Hepatocyte (in vitro differentiated cells): ENCODE data around the gene HEXD. TPM values are rescaled to one million over a fixed set of nuclear protein-coding genes. Genes with fewer than 3 reads are reported as not detected.

ENCODE experiments used
- DNase-seq: peaks from one replicate; pipeline ENCODE4 v3.0.0-alpha.2; 2016; ENCODE audit warnings: low spot score
- H2AFZ ChIP-seq: fragments of 200-600 bp; sonication (generic); 2 replicates; pipeline ENCODE4 v1.6.0; 2016; ENCODE audit warnings: antibody characterized with exemption, mild to moderate bottlenecking
- H3K27ac ChIP-seq: fragments of 200-600 bp; sonication (generic); 2 replicates; pipeline ENCODE4 v1.5.1; 2016; ENCODE audit warnings: mild to moderate bottlenecking
- H3K27me3 ChIP-seq: fragments of 200-600 bp; sonication (generic); 2 replicates; pipeline ENCODE4 v1.6.1; 2016
- H3K36me3 ChIP-seq: fragments of 200-600 bp; sonication (generic); replicated peaks from 2 replicates; pipeline ENCODE4 v1.5.1; 2016; ENCODE audit warnings: low read depth; ENCODE audit not compliant: insufficient read depth
- H3K4me1 ChIP-seq: fragments of 200-600 bp; sonication (generic); 2 replicates; pipeline ENCODE4 v1.5.1; 2016; ENCODE audit warnings: mild to moderate bottlenecking, moderate library complexity; ENCODE audit not compliant: insufficient read depth
- H3K4me2 ChIP-seq: fragments of 200-600 bp; sonication (generic); 2 replicates; pipeline ENCODE4 v1.6.0; 2016
- H3K4me3 ChIP-seq: fragments of 200-600 bp; sonication (generic); 2 replicates; pipeline ENCODE4 v1.5.1; 2016; ENCODE audit warnings: mild to moderate bottlenecking
- H3K79me2 ChIP-seq: fragments of 200-600 bp; sonication (generic); 2 replicates; pipeline ENCODE4 v1.6.0; 2017; ENCODE audit warnings: mild to moderate bottlenecking
- H3K9me2 ChIP-seq: fragments of 200-600 bp; sonication (generic); replicated peaks from 2 replicates; pipeline ENCODE4 v1.6.0; 2017; ENCODE audit warnings: mild to moderate bottlenecking; ENCODE audit not compliant: insufficient read depth
- H3K9me3 ChIP-seq: fragments of 200-600 bp; sonication (generic); 2 replicates; pipeline ENCODE4 v1.5.1; 2016; ENCODE audit warnings: low read depth, mild to moderate bottlenecking
- H4K20me1 ChIP-seq: fragments of 200-600 bp; sonication (generic); 2 replicates; pipeline ENCODE4 v1.6.0; 2016; ENCODE audit warnings: mild to moderate bottlenecking; ENCODE audit not compliant: insufficient read depth, poor library complexity, severe bottlenecking
- EZH2 ChIP-seq: fragments of 200-600 bp; sonication (generic); IDR thresholded peaks from 2 replicates; pipeline ENCODE4 v1.6.1; 2016; ENCODE audit warnings: antibody characterized with exemption, mild to moderate bottlenecking, borderline replicate concordance
- EZH2phosphoT487 ChIP-seq: fragments of 200-600 bp; sonication (generic); IDR thresholded peaks from one replicate; pipeline ENCODE4 v1.6.1; 2018; ENCODE audit warnings: antibody characterized with exemption, mild to moderate bottlenecking, low read depth, moderate library complexity; ENCODE audit not compliant: unreplicated experiment, severe bottlenecking
- WGBS: methylation state at CpG from one replicate; pipeline ENCODE4 v1.1.6; 2016; ENCODE audit warnings: low lambda C conversion rate; ENCODE audit errors: missing lambda C conversion rate; 5-methylcytosine and 5-hydroxymethylcytosine counted together
- polyA plus RNA-seq: library from polyadenylated mRNA; unstranded; fragments of >200 nt; fragmentation: Nextera tagmentation; extraction: Ambion mirVana; gene quantifications from 2 replicates; pipeline ENCODE4 v1.2.1, GENCODE V29; 2016
- total RNA-seq: library from RNA; depleted of rRNA; stranded (reverse); fragments of >200 nt; gene quantifications from 2 replicates; pipeline ENCODE4 v1.2.3, GENCODE V29; 2014
- TF ChIP-seq, protein P1 (sequence below): fragments of 200-600 bp; sonication (generic); IDR thresholded peaks from 2 replicates; pipeline ENCODE4 v1.5.1; 2016; ENCODE audit warnings: antibody characterized with exemption, mild to moderate bottlenecking; ENCODE audit not compliant: poor library complexity

HEXD gene
- total and polyA plus RNA-seq, 2 experiments from 2014 or later, result 32.6 to 46.0 TPM

GRCh38 chr17:82432017-82432416, 13.9 kb downstream of the HEXD start:
- Histone ChIP-seq H3K36me3 (no peaks in the 10 kb centered on the region), H3K27me3 (no peaks in the 10 kb centered on the region), H3K9me2 (no peaks in the 10 kb centered on the region), H2AFZ (no peak overlapping the region), H4K20me1 (no peaks in the 10 kb centered on the region), H3K4me3 (no peak overlapping the region), H3K4me2 (no peak overlapping the region), H3K4me1 (no peaks in the 10 kb centered on the region), H3K27ac (no peak overlapping the region), H3K9me3 (no peaks in the 10 kb centered on the region), H3K79me2 (no peaks in the 10 kb centered on the region)
- TF ChIP-seq EZH2phosphoT487 (no peak), EZH2 (no peak)
- no peak for DNase-seq
- 87% methylated on average over 8 of the region's 8 CpGs for WGBS

DNA sequence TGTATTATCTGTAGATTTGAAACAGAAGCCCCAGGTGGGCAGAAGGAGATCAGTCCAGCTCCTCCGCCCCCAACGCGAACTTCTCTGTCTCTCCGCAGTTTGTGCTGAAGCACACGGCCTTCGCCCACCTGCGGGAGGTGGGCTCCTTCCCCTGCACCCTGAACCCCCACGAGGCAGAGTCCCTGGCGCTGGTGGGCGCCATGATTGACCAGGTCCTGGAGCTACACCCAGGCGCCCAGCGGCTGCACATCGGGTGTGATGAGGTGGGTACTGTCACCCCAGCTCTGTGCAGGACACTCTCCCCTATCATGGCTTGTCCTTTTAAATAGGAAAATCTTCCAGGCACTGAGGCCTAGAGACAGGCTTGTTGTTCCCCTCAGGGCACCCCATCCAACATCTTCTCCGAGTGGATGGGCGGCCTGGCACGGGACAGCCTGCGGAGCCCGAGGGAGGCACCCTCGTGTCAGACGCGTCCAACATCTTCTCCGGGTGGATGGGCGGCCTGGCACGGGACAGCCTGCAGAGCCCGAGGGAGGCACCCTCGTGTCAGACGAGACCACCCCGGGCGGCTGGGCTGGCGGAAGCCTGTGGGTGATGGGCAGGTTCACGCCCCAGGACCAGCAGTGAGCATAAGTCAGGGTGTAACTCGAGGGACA, 15.5 kb downstream of the HEXD start:
- H3K9me3 ChIP-seq, result no peaks in the 10 kb centered on the region
- no peak overlapping the region for H2AFZ ChIP-seq
- no peak for DNase-seq
- H3K79me2 ChIP-seq, result no peaks in the 10 kb centered on the region
- 96% methylated on average over 31 of the region's 32 CpGs for WGBS
- TF ChIP-seq, protein P1, sequence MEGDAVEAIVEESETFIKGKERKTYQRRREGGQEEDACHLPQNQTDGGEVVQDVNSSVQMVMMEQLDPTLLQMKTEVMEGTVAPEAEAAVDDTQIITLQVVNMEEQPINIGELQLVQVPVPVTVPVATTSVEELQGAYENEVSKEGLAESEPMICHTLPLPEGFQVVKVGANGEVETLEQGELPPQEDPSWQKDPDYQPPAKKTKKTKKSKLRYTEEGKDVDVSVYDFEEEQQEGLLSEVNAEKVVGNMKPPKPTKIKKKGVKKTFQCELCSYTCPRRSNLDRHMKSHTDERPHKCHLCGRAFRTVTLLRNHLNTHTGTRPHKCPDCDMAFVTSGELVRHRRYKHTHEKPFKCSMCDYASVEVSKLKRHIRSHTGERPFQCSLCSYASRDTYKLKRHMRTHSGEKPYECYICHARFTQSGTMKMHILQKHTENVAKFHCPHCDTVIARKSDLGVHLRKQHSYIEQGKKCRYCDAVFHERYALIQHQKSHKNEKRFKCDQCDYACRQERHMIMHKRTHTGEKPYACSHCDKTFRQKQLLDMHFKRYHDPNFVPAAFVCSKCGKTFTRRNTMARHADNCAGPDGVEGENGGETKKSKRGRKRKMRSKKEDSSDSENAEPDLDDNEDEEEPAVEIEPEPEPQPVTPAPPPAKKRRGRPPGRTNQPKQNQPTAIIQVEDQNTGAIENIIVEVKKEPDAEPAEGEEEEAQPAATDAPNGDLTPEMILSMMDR, result no peak
- TF ChIP-seq EZH2 (no peak), EZH2phosphoT487 (no peak)
- no peak overlapping the region for H3K4me2 ChIP-seq
- no peaks in the 10 kb centered on the region for H3K27me3 ChIP-seq
- H3K9me2 ChIP-seq, result no peaks in the 10 kb centered on the region
- no peaks in the 10 kb centered on the region for H3K36me3 ChIP-seq
- H4K20me1 ChIP-seq, result no peaks in the 10 kb centered on the region
- H3K4me1 ChIP-seq, result no peaks in the 10 kb centered on the region
- no peak overlapping the region for H3K4me3 ChIP-seq
- H3K27ac ChIP-seq, result no peak overlapping the region

- Histone ChIP-seq H3K79me2 (no peaks in the 10 kb centered on the region), H2AFZ (no peak overlapping the region), H3K27me3 (no peaks in the 10 kb centered on the region), H3K4me3 (no peak overlapping the region), H3K9me3 (no peaks in the 10 kb centered on the region), H3K27ac (no peak overlapping the region), H3K4me1 (no peaks in the 10 kb centered on the region), H3K4me2 (no peak overlapping the region), H4K20me1 (no peaks in the 10 kb centered on the region), H3K36me3 (no peaks in the 10 kb centered on the region), H3K9me2 (no peaks in the 10 kb centered on the region)
- TF ChIP-seq EZH2phosphoT487, result no peak
- TF ChIP-seq, protein P1, result no peak
- DNase-seq, result no peak
- WGBS, result 81% methylated on average over 3 of the region's 3 CpGs
Observed at GRCh38 chr17:82434216-82434565, 16.0 kb downstream of the HEXD start.

DNA sequence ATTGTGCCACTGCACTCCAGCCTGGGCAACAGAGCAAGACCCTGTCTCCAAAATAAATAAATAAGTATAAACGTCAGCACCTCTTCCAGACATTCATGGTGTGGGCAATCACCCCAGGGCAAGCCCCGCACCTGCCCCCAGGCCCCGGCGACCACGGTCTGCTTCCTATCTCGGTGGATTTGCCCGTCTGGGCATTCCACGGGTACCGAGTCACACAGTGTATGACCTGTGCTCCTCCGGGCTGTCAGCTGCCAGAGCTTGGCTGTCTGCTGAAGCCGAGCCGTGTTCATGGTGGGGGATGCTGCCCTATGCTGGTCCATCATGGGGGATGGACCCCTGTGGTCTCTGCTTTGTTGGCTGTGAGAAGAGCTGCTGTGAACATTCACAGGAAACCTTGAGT, 17.0 kb downstream of the HEXD start:
- Histone ChIP-seq H3K4me3 (no peak overlapping the region), H2AFZ (no peak overlapping the region), H3K4me2 (no peak overlapping the region), H3K27me3 (no peaks in the 10 kb centered on the region), H3K79me2 (no peaks in the 10 kb centered on the region), H3K36me3 (no peaks in the 10 kb centered on the region), H3K9me3 (no peaks in the 10 kb centered on the region), H4K20me1 (no peaks in the 10 kb centered on the region), H3K4me1 (no peaks in the 10 kb centered on the region), H3K27ac (no peak overlapping the region), H3K9me2 (no peaks in the 10 kb centered on the region)
- no peak for DNase-seq
- TF ChIP-seq EZH2 (no peak), EZH2phosphoT487 (no peak)
- TF ChIP-seq, protein P1, result no peak
- 92% methylated on average over 12 of the region's 12 CpGs for WGBS
